ENCODE data around the gene HSD17B14. TPM values are rescaled to one million over a fixed set of nuclear protein-coding genes. Genes with fewer than 3 reads are reported as not detected.

The HSD17B14 gene
- total RNA-seq, 1 experiment from 2014 or later, result 11.2 TPM

DNA sequence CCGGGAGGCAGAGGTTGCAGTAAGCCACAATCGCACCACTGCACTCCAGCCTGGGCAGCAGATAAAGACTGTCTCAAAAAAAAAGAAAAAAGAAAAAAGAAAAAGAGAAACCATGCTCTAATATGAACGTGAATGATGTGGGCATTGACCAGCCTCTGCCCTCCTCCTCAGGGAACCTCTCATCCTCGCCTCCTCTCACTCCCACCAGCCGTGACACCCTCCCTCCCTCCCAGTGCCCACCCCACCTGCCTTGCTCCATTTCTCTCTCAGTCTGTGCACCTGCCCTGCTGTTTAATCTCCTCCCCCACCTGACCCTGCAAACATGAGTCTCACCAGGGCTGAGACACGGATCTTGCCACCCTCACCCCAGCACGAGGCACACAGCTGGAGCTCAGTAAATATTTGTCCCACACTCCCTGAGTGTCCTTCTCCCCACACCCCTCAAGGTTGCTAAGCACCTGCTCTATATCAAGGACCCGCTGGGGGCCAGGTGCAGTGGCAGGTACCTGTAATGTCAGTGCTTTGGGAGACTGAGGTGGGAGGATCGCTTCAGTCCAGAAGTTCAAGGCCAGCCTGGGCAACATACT is 18.0 kb downstream of the HSD17B14 start:
- Histone ChIP-seq H2AFZ (ENCODE audit: low read length) (no peak overlapping the region), H3K79me2 (ENCODE audit: insufficient read depth, low read length) (no peaks in the 10 kb centered on the region), H2BK20ac (ENCODE audit: low read depth, low read length, poor library complexity, severe bottlenecking) (no peak overlapping the region), H3K18ac (ENCODE audit: insufficient read length, low read depth, low read length) (no peak overlapping the region), H3K79me1 (ENCODE audit: insufficient read depth, low read depth, low read length, poor library complexity, severe bottlenecking) (no peaks in the 10 kb centered on the region), H4K91ac (ENCODE audit: insufficient read length, low read depth, low read length) (no peak overlapping the region), H3K23ac (ENCODE audit: insufficient read length, low read depth, low read length) (no peak overlapping the region), H3K23me2 (ENCODE audit: insufficient read length, low read depth, low read length, poor library complexity, severe bottlenecking) (no peaks in the 10 kb centered on the region), H2BK15ac (ENCODE audit: low read depth, low read length) (no peak overlapping the region), H3K9ac (ENCODE audit: extremely low read depth, insufficient read length, low read length) (no peak overlapping the region), H2BK5ac (ENCODE audit: insufficient read length, low read length) (no peak overlapping the region), H4K8ac (replicated peaks; ENCODE audit: insufficient read length, low read depth, low read length) (no peak overlapping the region), H4K5ac (ENCODE audit: insufficient read length, low read depth, low read length) (no peak overlapping the region), H3K27ac (ENCODE audit: insufficient read length, low read depth, low read length) (no peak overlapping the region), H3K9me3 (ENCODE audit: control insufficient read depth, low read depth, low read length) (no peaks in the 10 kb centered on the region), H3K4me2 (ENCODE audit: insufficient read depth, insufficient read length, low read length) (no peak overlapping the region), H2AK5ac (ENCODE audit: insufficient read length, low read length) (no peak overlapping the region), H4K20me1 (ENCODE audit: control insufficient read depth, insufficient read depth, insufficient read length) (no peaks in the 10 kb centered on the region), H3K4ac (ENCODE audit: low read depth, low read length) (no peak overlapping the region), H3K27me3 (ENCODE audit: insufficient read depth, low read length) (no peaks in the 10 kb centered on the region; the same call in 1 of the 2 replicates), H2BK12ac (ENCODE audit: insufficient read length, low read depth, low read length) (no peak overlapping the region), H3K14ac (ENCODE audit: insufficient read depth, low read length) (no peak overlapping the region), H2BK120ac (ENCODE audit: low read depth, low read length, poor library complexity, severe bottlenecking) (no peak overlapping the region), H3K56ac (ENCODE audit: insufficient read length, low read depth, low read length) (no peak overlapping the region), H3K4me1 (ENCODE audit: insufficient read depth, low read length) (no peaks in the 10 kb centered on the region), H3T11ph (ENCODE audit: low read length) (no peak overlapping the region)
- Mint-ChIP-seq H3K27me3 (ENCODE audit: low read depth) (peaks cover 14% of the 10 kb centered on the region), H3K36me3 (ENCODE audit: insufficient read depth in 1 of 3, low read depth in 3 of 3) (no peaks in the 10 kb centered on the region), H3K27ac (no peak overlapping the region), H3K4me1 (peaks cover 4 to 9% of the 10 kb centered on the region in 2 experiments), H3K4me3 (no peak overlapping the region), H3K9me3 (no peaks in the 10 kb centered on the region)
- no peak for TF ChIP-seq CTCF (conservative IDR thresholded peaks at IDR 0.05)
- no peak for DNase-seq
- no CpG with 5 or more reads among the region's 9 CpGs for WGBS (ENCODE audit: extremely low coverage, insufficient read length, low lambda C conversion rate)

Measured in H9 (cell line).